ENCODE measurements around the gene IL17D. TPM values are rescaled to one million over a fixed set of nuclear protein-coding genes. Genes with fewer than 3 reads are reported as not detected.

Gene IL17D
- total RNA-seq, 4 donors from 2014 or later, result 2.1 to 3.5 (median 2.5) TPM

GRCh38 chr13:20686863-20687579 lies 16.5 kb upstream of the IL17D start:
- no peak for ATAC-seq (ENCODE audit: low FRiP score)
- no peak for TF ChIP-seq CTCF (IDR thresholded peaks at IDR 0.05)
- no peak for DNase-seq (ENCODE audit: low spot score)

- no peak for TF ChIP-seq CTCF (IDR thresholded peaks at IDR 0.05)
- ATAC-seq (ENCODE audit: low FRiP score) (no peak), DNase-seq (ENCODE audit: low spot score) (no peak)
These were observed 14.2 kb upstream of the IL17D start for GRCh38 chr13:20689291-20689690.

- no peak for TF ChIP-seq CTCF (IDR thresholded peaks at IDR 0.05)
- ATAC-seq (ENCODE audit: low FRiP score), result no peak
- DNase-seq (ENCODE audit: low spot score), result no peak
These were observed 11.9 kb upstream of the IL17D start for GRCh38 chr13:20691616-20692015.

GRCh38 chr13:20696073-20696472 lies 7.4 kb upstream of the IL17D start:
- ATAC-seq (ENCODE audit: low FRiP score) (no peak), DNase-seq (ENCODE audit: low spot score) (no peak)
- no peak for TF ChIP-seq CTCF (IDR thresholded peaks at IDR 0.05)

- no peak for TF ChIP-seq CTCF (IDR thresholded peaks at IDR 0.05)
- ATAC-seq (ENCODE audit: low FRiP score) (no peak), DNase-seq (ENCODE audit: low spot score) (no peak)
These were observed 3.8 kb upstream of the IL17D start for GRCh38 chr13:20699715-20700114.

GRCh38 chr13:20700288-20700687 lies 3.2 kb upstream of the IL17D start:
- no peak for TF ChIP-seq CTCF (IDR thresholded peaks at IDR 0.05)
- DNase-seq (ENCODE audit: low spot score), result no peak
- no peak for ATAC-seq (ENCODE audit: low FRiP score)

- ATAC-seq (ENCODE audit: low FRiP score), result no peak
- no peak for DNase-seq (ENCODE audit: low spot score)
- no peak for TF ChIP-seq CTCF (IDR thresholded peaks at IDR 0.05)
These were observed 2.0 kb upstream of the IL17D start for GRCh38 chr13:20701461-20701860.

Data from omental fat pad (tissue), 4 donors.